Measurements from ENCODE around the gene FBXO3.

DNA sequence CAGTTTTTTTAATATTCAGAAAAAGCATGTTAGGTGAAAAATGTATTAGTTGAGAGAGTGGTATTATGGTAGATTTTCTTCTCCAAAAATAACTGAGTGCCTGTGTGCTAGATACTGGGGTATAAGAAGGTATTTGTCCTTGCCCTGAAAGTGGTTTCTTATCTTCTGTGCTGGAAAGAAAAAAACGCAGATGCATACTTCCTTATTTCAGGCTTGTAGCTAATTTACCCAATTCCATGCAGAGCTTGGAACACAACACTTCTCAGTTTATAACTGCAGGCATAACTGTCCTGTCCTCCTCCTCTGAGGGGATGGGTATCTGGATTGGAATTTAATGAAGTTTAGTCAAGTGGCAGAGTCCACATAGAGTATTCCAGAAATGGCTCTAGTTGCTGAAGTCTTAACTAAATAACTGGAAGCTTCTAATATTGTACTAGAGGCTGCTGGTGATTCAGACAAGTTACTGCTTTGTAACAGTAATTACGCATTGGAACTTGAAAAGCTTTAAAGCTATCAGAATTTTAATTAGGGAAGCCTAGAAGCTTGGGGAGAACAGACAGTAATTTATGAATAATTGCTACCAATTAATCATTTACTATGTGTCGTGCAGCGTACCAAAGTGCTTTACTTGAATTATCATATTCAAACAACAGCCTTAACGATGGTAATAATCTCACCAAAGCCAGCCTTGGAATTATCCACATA, 61.0 kb downstream of the FBXO3 start:
- TF ChIP-seq, protein P1, sequence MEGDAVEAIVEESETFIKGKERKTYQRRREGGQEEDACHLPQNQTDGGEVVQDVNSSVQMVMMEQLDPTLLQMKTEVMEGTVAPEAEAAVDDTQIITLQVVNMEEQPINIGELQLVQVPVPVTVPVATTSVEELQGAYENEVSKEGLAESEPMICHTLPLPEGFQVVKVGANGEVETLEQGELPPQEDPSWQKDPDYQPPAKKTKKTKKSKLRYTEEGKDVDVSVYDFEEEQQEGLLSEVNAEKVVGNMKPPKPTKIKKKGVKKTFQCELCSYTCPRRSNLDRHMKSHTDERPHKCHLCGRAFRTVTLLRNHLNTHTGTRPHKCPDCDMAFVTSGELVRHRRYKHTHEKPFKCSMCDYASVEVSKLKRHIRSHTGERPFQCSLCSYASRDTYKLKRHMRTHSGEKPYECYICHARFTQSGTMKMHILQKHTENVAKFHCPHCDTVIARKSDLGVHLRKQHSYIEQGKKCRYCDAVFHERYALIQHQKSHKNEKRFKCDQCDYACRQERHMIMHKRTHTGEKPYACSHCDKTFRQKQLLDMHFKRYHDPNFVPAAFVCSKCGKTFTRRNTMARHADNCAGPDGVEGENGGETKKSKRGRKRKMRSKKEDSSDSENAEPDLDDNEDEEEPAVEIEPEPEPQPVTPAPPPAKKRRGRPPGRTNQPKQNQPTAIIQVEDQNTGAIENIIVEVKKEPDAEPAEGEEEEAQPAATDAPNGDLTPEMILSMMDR (conservative IDR thresholded peaks at IDR 0.05; ENCODE audit: low read length), result no peak
- no peak for TF ChIP-seq EZH2phosphoT487 (IDR thresholded peaks at IDR 0.05; ENCODE audit: borderline replicate concordance, low read depth, low read length)

Measured in OCI-LY7 (cell line).